H1 (cell line): ENCODE results near the gene IRF8. TPM values are rescaled to one million over a fixed set of nuclear protein-coding genes. Genes with fewer than 3 reads are reported as not detected.

Source experiments
- CTBP2 ChIP-seq: IDR thresholded peaks from 2 replicates; pipeline ENCODE4 v1.7.0; 2011; ENCODE audit warnings: borderline replicate concordance, mild to moderate bottlenecking, moderate library complexity, mixed read lengths, low read length; ENCODE audit not compliant: insufficient read depth, insufficient read length
- EP300 ChIP-seq, 2 experiments: IDR thresholded peaks; 1 replicate in 1 of 2; 2 replicates in 1 of 2; pipeline ENCODE4 v1.6.1; 2011 to 2012; ENCODE audit warnings: low read depth in 2 of 2, low read length in 2 of 2, mild to moderate bottlenecking in 2 of 2, borderline replicate concordance in 1 of 2, inconsistent platforms in 1 of 2, moderate library complexity in 1 of 2
- HDAC2 ChIP-seq, 2 experiments: fragments of 300-600 bp in 1 of 2; sonication (generic) in 1 of 2; IDR thresholded peaks; 2 replicates each; pipeline ENCODE4 v1.6.1; 2011 to 2012; ENCODE audit warnings: low read depth in 2 of 2, low read length in 2 of 2, mild to moderate bottlenecking in 2 of 2, moderate library complexity in 2 of 2, borderline replicate concordance in 1 of 2, inconsistent platforms in 1 of 2
- POLR2AphosphoS5 ChIP-seq: IDR thresholded peaks from 2 replicates; pipeline ENCODE4 v1.6.1; 2011; ENCODE audit warnings: low read depth, low read length
- RFX5 ChIP-seq: IDR thresholded peaks from 2 replicates; pipeline ENCODE4 v1.6.1; 2011; ENCODE audit warnings: low read depth, low read length, improper control_type of control experiment, borderline replicate concordance
- SIN3A ChIP-seq, 2 experiments: IDR thresholded peaks in 1 of 2; conservative IDR thresholded peaks in 1 of 2; 2 replicates each; pipeline ENCODE4 v1.6.1; 2011 to 2012; ENCODE audit warnings: low read length in 2 of 2, improper control_type of control experiment in 1 of 2, low read depth in 1 of 2, mild to moderate bottlenecking in 1 of 2
- polyA plus RNA-seq, 7 experiments: library from polyadenylated mRNA; depleted of rRNA in 3 of 7; stranded (reverse) in 5 of 7; unstranded in 2 of 7; fragments of >200 nt in 5 of 7; fragments of 200-250 nt in 2 of 7; gene quantifications; 1 replicate in 5 of 7; 2 replicates in 1 of 7; 4 replicates in 1 of 7; pipeline versions ENCODE4 v1.2.1 to v1.2.3, GENCODE V29; 2011 to 2013; ENCODE audit warnings: missing spikeins in 2 of 7, mixed read lengths in 2 of 7
- total RNA-seq: library from RNA; stranded (reverse); fragmentation: NEBNext Ultra II Directional; extraction: Animal tissue kit (Norgen Biotek cat#: 25700); gene quantifications from 2 replicates; pipeline ENCODE4 v1.2.1, GENCODE V29; 2021
- TF ChIP-seq, protein P1 (sequence below): fragments of 300-600 bp; sonication (generic); IDR thresholded peaks from 2 replicates; pipeline ENCODE4 v1.7.1; 2012; ENCODE audit warnings: low read length, moderate library complexity, mild to moderate bottlenecking, inconsistent platforms; ENCODE audit not compliant: insufficient replicate concordance
- TF ChIP-seq, protein P2 (sequence below), 3 experiments: IDR thresholded peaks; 1 replicate in 2 of 3; 2 replicates in 1 of 3; pipeline versions ENCODE4 v1.5.1 to v1.6.1; 2011; ENCODE audit warnings: low read length in 3 of 3, mild to moderate bottlenecking in 3 of 3, inconsistent platforms in 2 of 3, low read depth in 1 of 3, moderate library complexity in 1 of 3; ENCODE audit not compliant: insufficient read depth in 1 of 3; ENCODE audit errors: control extremely low read depth in 1 of 3

Gene IRF8
- total and polyA plus RNA-seq, 2 of the 8 experiments (the other 6 are each of a cell fraction or from before 2014, with no cell fraction given): 0.35 to 2.0 TPM

DNA sequence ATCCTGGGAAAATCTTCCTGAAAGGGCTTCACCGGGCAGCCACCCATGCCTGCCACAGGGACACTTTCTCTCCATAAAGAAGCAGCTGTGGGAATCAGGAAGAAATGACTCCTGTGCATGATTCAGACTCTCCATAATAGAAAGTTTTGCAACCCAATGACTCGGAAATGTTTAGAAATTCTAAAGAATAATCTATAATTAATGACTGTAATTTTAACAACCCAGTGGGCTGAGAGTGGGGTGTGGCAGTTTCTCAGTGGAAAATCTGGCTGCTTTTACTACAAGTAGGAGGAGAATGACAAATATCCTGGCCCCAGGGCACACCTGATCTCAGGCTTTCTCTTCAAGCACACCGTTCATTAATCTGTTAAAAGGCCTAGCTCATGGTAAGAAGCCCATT, 25.7 kb downstream of the IRF8 start (continued):
- TF ChIP-seq, protein P1, sequence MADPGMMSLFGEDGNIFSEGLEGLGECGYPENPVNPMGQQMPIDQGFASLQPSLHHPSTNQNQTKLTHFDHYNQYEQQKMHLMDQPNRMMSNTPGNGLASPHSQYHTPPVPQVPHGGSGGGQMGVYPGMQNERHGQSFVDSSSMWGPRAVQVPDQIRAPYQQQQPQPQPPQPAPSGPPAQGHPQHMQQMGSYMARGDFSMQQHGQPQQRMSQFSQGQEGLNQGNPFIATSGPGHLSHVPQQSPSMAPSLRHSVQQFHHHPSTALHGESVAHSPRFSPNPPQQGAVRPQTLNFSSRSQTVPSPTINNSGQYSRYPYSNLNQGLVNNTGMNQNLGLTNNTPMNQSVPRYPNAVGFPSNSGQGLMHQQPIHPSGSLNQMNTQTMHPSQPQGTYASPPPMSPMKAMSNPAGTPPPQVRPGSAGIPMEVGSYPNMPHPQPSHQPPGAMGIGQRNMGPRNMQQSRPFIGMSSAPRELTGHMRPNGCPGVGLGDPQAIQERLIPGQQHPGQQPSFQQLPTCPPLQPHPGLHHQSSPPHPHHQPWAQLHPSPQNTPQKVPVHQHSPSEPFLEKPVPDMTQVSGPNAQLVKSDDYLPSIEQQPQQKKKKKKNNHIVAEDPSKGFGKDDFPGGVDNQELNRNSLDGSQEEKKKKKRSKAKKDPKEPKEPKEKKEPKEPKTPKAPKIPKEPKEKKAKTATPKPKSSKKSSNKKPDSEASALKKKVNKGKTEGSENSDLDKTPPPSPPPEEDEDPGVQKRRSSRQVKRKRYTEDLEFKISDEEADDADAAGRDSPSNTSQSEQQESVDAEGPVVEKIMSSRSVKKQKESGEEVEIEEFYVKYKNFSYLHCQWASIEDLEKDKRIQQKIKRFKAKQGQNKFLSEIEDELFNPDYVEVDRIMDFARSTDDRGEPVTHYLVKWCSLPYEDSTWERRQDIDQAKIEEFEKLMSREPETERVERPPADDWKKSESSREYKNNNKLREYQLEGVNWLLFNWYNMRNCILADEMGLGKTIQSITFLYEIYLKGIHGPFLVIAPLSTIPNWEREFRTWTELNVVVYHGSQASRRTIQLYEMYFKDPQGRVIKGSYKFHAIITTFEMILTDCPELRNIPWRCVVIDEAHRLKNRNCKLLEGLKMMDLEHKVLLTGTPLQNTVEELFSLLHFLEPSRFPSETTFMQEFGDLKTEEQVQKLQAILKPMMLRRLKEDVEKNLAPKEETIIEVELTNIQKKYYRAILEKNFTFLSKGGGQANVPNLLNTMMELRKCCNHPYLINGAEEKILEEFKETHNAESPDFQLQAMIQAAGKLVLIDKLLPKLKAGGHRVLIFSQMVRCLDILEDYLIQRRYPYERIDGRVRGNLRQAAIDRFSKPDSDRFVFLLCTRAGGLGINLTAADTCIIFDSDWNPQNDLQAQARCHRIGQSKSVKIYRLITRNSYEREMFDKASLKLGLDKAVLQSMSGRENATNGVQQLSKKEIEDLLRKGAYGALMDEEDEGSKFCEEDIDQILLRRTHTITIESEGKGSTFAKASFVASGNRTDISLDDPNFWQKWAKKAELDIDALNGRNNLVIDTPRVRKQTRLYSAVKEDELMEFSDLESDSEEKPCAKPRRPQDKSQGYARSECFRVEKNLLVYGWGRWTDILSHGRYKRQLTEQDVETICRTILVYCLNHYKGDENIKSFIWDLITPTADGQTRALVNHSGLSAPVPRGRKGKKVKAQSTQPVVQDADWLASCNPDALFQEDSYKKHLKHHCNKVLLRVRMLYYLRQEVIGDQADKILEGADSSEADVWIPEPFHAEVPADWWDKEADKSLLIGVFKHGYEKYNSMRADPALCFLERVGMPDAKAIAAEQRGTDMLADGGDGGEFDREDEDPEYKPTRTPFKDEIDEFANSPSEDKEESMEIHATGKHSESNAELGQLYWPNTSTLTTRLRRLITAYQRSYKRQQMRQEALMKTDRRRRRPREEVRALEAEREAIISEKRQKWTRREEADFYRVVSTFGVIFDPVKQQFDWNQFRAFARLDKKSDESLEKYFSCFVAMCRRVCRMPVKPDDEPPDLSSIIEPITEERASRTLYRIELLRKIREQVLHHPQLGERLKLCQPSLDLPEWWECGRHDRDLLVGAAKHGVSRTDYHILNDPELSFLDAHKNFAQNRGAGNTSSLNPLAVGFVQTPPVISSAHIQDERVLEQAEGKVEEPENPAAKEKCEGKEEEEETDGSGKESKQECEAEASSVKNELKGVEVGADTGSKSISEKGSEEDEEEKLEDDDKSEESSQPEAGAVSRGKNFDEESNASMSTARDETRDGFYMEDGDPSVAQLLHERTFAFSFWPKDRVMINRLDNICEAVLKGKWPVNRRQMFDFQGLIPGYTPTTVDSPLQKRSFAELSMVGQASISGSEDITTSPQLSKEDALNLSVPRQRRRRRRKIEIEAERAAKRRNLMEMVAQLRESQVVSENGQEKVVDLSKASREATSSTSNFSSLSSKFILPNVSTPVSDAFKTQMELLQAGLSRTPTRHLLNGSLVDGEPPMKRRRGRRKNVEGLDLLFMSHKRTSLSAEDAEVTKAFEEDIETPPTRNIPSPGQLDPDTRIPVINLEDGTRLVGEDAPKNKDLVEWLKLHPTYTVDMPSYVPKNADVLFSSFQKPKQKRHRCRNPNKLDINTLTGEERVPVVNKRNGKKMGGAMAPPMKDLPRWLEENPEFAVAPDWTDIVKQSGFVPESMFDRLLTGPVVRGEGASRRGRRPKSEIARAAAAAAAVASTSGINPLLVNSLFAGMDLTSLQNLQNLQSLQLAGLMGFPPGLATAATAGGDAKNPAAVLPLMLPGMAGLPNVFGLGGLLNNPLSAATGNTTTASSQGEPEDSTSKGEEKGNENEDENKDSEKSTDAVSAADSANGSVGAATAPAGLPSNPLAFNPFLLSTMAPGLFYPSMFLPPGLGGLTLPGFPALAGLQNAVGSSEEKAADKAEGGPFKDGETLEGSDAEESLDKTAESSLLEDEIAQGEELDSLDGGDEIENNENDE: no peak
- no peak for TF ChIP-seq SIN3A (conservative IDR thresholded peaks at IDR 0.05 in 1 of 2, IDR thresholded peaks at IDR 0.05 in 1 of 2; ENCODE audit: low read depth in 1 of 2, low read length in 2 of 2)
- TF ChIP-seq HDAC2 (IDR thresholded peaks at IDR 0.05; ENCODE audit: borderline replicate concordance in 1 of 2, low read depth in 2 of 2, low read length in 2 of 2): no peak
- no peak for TF ChIP-seq CTBP2
- TF ChIP-seq, protein P2, sequence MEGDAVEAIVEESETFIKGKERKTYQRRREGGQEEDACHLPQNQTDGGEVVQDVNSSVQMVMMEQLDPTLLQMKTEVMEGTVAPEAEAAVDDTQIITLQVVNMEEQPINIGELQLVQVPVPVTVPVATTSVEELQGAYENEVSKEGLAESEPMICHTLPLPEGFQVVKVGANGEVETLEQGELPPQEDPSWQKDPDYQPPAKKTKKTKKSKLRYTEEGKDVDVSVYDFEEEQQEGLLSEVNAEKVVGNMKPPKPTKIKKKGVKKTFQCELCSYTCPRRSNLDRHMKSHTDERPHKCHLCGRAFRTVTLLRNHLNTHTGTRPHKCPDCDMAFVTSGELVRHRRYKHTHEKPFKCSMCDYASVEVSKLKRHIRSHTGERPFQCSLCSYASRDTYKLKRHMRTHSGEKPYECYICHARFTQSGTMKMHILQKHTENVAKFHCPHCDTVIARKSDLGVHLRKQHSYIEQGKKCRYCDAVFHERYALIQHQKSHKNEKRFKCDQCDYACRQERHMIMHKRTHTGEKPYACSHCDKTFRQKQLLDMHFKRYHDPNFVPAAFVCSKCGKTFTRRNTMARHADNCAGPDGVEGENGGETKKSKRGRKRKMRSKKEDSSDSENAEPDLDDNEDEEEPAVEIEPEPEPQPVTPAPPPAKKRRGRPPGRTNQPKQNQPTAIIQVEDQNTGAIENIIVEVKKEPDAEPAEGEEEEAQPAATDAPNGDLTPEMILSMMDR (IDR thresholded peaks at IDR 0.05; ENCODE audit: control extremely low read depth in 1 of 3, insufficient read depth in 1 of 3, low read depth in 1 of 3, low read length in 3 of 3): no peak
- no peak for TF ChIP-seq RFX5
- TF ChIP-seq EP300 (IDR thresholded peaks at IDR 0.05; ENCODE audit: borderline replicate concordance in 1 of 2, low read depth in 2 of 2, low read length in 2 of 2): no peak
- no peak for TF ChIP-seq POLR2AphosphoS5
